H1 (cell line): ENCODE results near the gene TMEM150B. TPM values are rescaled to one million over a fixed set of nuclear protein-coding genes. Genes with fewer than 3 reads are reported as not detected.

Experiments used
- CHD1 ChIP-seq: IDR thresholded peaks from 2 replicates; pipeline ENCODE4 v1.6.1; 2012; ENCODE audit warnings: low read depth, low read length, improper control_type of control experiment
- CHD7 ChIP-seq: fragments of 300-600 bp; sonication (generic); IDR thresholded peaks from 2 replicates; pipeline ENCODE4 v1.7.1; 2012; ENCODE audit warnings: low read length, moderate library complexity, mild to moderate bottlenecking, inconsistent platforms; ENCODE audit not compliant: insufficient replicate concordance
- KDM1A ChIP-seq: fragments of 200-600, 300-600 bp; sonication (generic); IDR thresholded peaks from 2 replicates; pipeline ENCODE4 v1.7.1; 2016; ENCODE audit warnings: mild to moderate bottlenecking, low read length, borderline replicate concordance
- MAFK ChIP-seq: IDR thresholded peaks from 2 replicates; pipeline ENCODE4 v1.6.1; 2012; ENCODE audit warnings: low read depth, mild to moderate bottlenecking, improper control_type of control experiment, low read length
- TBP ChIP-seq: IDR thresholded peaks from 2 replicates; pipeline ENCODE4 v1.6.1; 2011; ENCODE audit warnings: low read depth, low read length, improper control_type of control experiment
- YY1 ChIP-seq: IDR thresholded peaks from 2 replicates; pipeline ENCODE4 v1.6.1; 2011; ENCODE audit warnings: low read depth, mild to moderate bottlenecking, low read length
- polyA plus RNA-seq, 7 experiments: library from polyadenylated mRNA; depleted of rRNA in 3 of 7; stranded (reverse) in 5 of 7; unstranded in 2 of 7; fragments of >200 nt in 5 of 7; fragments of 200-250 nt in 2 of 7; gene quantifications; 1 replicate in 5 of 7; 2 replicates in 1 of 7; 4 replicates in 1 of 7; pipeline versions ENCODE4 v1.2.1 to v1.2.3, GENCODE V29; 2011 to 2013; ENCODE audit warnings: missing spikeins in 2 of 7, mixed read lengths in 2 of 7
- total RNA-seq: library from RNA; stranded (reverse); fragmentation: NEBNext Ultra II Directional; extraction: Animal tissue kit (Norgen Biotek cat#: 25700); gene quantifications from 2 replicates; pipeline ENCODE4 v1.2.1, GENCODE V29; 2021

Gene TMEM150B
- total and polyA plus RNA-seq, 2 of the 8 experiments (the other 6 are each of a cell fraction or from before 2014, with no cell fraction given) = 0.41 to 0.91 TPM

- TF ChIP-seq CHD7 = no peak
- TF ChIP-seq MAFK = no peak
- TF ChIP-seq CHD1 = no peak
- no peak for TF ChIP-seq YY1
- no peak for TF ChIP-seq TBP
- TF ChIP-seq KDM1A = no peak
Observed at GRCh38 chr19:55306712-55307111, 18.4 kb downstream of the TMEM150B start (continued).
